Transverse colon (tissue), 4 donors: ENCODE measurements around the gene MESP2.

Experiments
- CTCF ChIP-seq, 5 experiments: fragments of 200-600 bp in 3 of 5; fragments of 450-650 bp in 2 of 5; sonication (generic) in 3 of 5; IDR thresholded peaks; 1 replicate in 2 of 5; 2 replicates in 3 of 5; pipeline ENCODE4 v1.5.1; 2016 to 2017; ENCODE audit warnings: antibody characterized with exemption in 5 of 5, inconsistent platforms in 3 of 5, mild to moderate bottlenecking in 2 of 5, moderate library complexity in 1 of 5
- POLR2A ChIP-seq: fragments of 450-650 bp; IDR thresholded peaks from one replicate; pipeline ENCODE4 v1.6.1; 2016; ENCODE audit warnings: antibody characterized with exemption, mild to moderate bottlenecking, moderate library complexity
- POLR2AphosphoS5 ChIP-seq, 3 donors: sonication (generic); formaldehyde crosslinking; IDR thresholded peaks; one replicate each; pipeline ENCODE4 v1.6.1; 2016; ENCODE audit warnings: antibody characterized with exemption in 3 of 3

GRCh38 chr15:89756897-89757296 lies 19.2 kb upstream of the MESP2 start:
- TF ChIP-seq CTCF (IDR thresholded peaks at IDR 0.05), result no peak
- TF ChIP-seq POLR2A, result no peak
- TF ChIP-seq POLR2AphosphoS5 (IDR thresholded peaks at IDR 0.05), result no peak
